Stomach (tissue), 4 donors: ENCODE measurements around the gene FCHO2.

ENCODE experiments used
- CTCF ChIP-seq, 7 experiments: fragments of 450-650 bp in 4 of 7; fragments of 200-600 bp in 3 of 7; sonication (generic) in 3 of 7; IDR thresholded peaks; one replicate each; pipeline ENCODE4 v1.5.1; 2016 to 2019; ENCODE audit warnings: antibody characterized with exemption in 7 of 7, control low read depth in 2 of 7, mild to moderate bottlenecking in 1 of 7
- EP300 ChIP-seq: sonication (generic); formaldehyde crosslinking; IDR thresholded peaks from one replicate; pipeline ENCODE4 v1.6.1; 2017; ENCODE audit warnings: antibody characterized with exemption
- POLR2A ChIP-seq, 4 donors: fragments of 450-650 bp; IDR thresholded peaks; one replicate each; pipeline ENCODE4 v1.6.1; 2016; ENCODE audit warnings: antibody characterized with exemption in 4 of 4, control low read depth in 2 of 4, mild to moderate bottlenecking in 1 of 4, moderate library complexity in 1 of 4
- POLR2AphosphoS5 ChIP-seq, 3 donors: sonication (generic); formaldehyde crosslinking; IDR thresholded peaks; one replicate each; pipeline ENCODE4 v1.6.1; 2016; ENCODE audit warnings: antibody characterized with exemption in 3 of 3

GRCh38 chr5:73039082-73039481, 83.2 kb downstream of the FCHO2 start:
- TF ChIP-seq CTCF (IDR thresholded peaks at IDR 0.05) (no peak), POLR2AphosphoS5 (IDR thresholded peaks at IDR 0.05) (no peak), EP300 (no peak), POLR2A (IDR thresholded peaks at IDR 0.05) (no peak)
